ENCODE measurements around the gene DNASE1L2.

Gene DNASE1L2

DNA sequence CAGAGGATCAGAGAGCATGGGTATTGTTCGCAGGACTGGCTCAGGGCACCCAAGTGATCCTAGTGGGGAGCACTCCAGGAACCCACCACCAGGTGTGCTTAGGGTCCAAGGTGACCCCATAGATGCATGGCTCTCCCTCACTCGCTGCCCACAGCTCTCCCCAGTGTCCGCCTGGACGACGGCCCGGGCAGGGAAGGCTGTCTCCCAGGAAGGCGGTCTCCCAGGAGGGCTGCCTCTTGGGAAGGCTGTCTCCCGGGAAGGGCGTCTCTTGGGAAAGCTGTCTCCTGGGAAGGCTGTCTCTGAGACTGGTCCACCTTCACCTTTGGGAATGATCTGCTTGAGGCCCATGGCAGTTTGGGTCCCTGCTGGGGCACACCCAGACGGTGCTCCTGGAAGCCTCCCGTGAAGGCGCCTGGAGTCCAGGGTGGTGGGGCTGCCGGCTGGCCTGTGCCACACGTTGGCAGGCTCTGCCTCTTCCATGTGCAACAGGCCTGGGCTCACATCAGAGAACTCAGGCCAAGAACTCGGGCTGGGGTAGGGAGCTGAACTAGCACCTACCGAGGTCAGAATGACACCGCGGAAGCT, 10.1 kb downstream of the DNASE1L2 start:
- Histone ChIP-seq H2BK120ac (ENCODE audit: low read depth, low read length) (no peak overlapping the region), H3K18ac (ENCODE audit: low read length) (no peak overlapping the region), H3K27ac (ENCODE audit: low read depth, low read length) (no peak overlapping the region), H3K36me3 (ENCODE audit: control insufficient read depth, insufficient read depth, low read length) (peaks cover 6% of the 10 kb centered on the region), H4K8ac (ENCODE audit: low read depth, low read length) (no peak overlapping the region), H3K4ac (ENCODE audit: low read depth, low read length) (no peak overlapping the region), H2BK5ac (ENCODE audit: low read length) (no peak overlapping the region), H3K23ac (ENCODE audit: low read length) (no peak overlapping the region), H3K4me1 (ENCODE audit: control insufficient read depth, low read depth, low read length) (no peaks in the 10 kb centered on the region), H3K79me1 (ENCODE audit: low read length) (peaks cover 6% of the 10 kb centered on the region), H2AK5ac (ENCODE audit: low read length) (no peak overlapping the region), H3K9ac (ENCODE audit: low read length) (no peak overlapping the region), H3K79me2 (ENCODE audit: control insufficient read depth, insufficient read depth, low read length) (peaks cover 8% of the 10 kb centered on the region), H3K4me3 (ENCODE audit: low read length) (no peak overlapping the region), H4K5ac (ENCODE audit: low read length) (no peak overlapping the region), H3K4me2 (ENCODE audit: low read length) (no peak overlapping the region), H3K56ac (ENCODE audit: low read length) (no peak overlapping the region), H2BK15ac (replicated peaks; ENCODE audit: low read depth) (no peak overlapping the region), H3K27me3 (ENCODE audit: insufficient read depth, low read length, poor library complexity) (no peaks in the 10 kb centered on the region)
- DNase-seq: no peak
- no CpG with 5 or more reads among the region's 18 CpGs for WGBS (ENCODE audit: extremely low coverage, insufficient coverage, low lambda C conversion rate)

DNA sequence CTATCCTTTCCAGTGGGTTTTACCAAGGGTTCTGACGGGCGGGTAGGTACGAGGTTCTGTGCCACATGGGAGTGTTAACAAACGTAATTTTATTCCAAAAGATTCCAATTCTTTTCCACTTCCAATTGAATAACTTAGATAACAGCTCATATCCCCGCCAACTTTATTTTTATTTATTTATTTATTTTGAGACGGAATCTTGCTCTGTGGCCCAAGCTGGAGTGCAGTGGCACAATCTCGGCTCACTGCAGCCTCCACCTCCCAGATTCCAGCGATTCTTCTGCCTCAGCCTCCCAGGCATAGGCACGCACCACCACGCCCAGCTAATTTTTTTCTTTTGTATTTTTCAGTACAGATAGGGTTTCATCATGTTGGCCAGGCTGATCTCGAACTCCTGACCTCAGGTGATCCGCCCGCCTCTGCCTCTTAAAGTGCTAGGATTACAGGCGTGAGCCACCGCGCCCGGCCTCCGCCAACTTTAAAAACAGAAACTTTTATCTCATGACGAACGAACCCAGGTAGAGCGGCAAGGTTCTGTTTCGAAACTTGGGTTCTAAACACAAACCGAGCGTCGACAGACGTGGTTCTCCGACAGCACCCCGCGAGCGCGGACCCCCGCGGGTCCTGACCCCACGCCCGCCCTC, 14.5 kb downstream of the DNASE1L2 start:
- no peak overlapping the region for H4K5ac ChIP-seq (ENCODE audit: low read length)
- no peak overlapping the region for H2BK15ac ChIP-seq (replicated peaks; ENCODE audit: low read depth)
- peaks cover 8% of the 10 kb centered on the region for H3K79me2 ChIP-seq (ENCODE audit: control insufficient read depth, insufficient read depth, low read length)
- H3K18ac ChIP-seq (ENCODE audit: low read length): peak overlapping the region; percentile 97
- H4K8ac ChIP-seq (ENCODE audit: low read depth, low read length): peak overlapping the region; percentile 99
- peak overlapping the region; percentile 94 for H3K27ac ChIP-seq (ENCODE audit: low read depth, low read length)
- peak overlapping the region; percentile 78 for H3K56ac ChIP-seq (ENCODE audit: low read length)
- peaks cover 4% of the 10 kb centered on the region for H3K79me1 ChIP-seq (ENCODE audit: low read length)
- peak overlapping the region; percentile 46 for H3K4me2 ChIP-seq (ENCODE audit: low read length)
- H2AK5ac ChIP-seq (ENCODE audit: low read length): no peak overlapping the region
- peak overlapping the region; percentile 92 for H3K4ac ChIP-seq (ENCODE audit: low read depth, low read length)
- H3K9ac ChIP-seq (ENCODE audit: low read length): peak overlapping the region; percentile 65
- no peak overlapping the region for H2BK120ac ChIP-seq (ENCODE audit: low read depth, low read length)
- H3K36me3 ChIP-seq (ENCODE audit: control insufficient read depth, insufficient read depth, low read length): peaks cover 9% of the 10 kb centered on the region
- WGBS (ENCODE audit: extremely low coverage, insufficient coverage, low lambda C conversion rate): no CpG with 5 or more reads among the region's 35 CpGs
- H3K4me1 ChIP-seq (ENCODE audit: control insufficient read depth, low read depth, low read length): no peaks in the 10 kb centered on the region
- no peak overlapping the region for H2BK5ac ChIP-seq (ENCODE audit: low read length)
- H3K4me3 ChIP-seq (ENCODE audit: low read length): peak overlapping the region; percentile 16
- peak; percentile 48 for DNase-seq
- no peak overlapping the region for H3K23ac ChIP-seq (ENCODE audit: low read length)
- H3K27me3 ChIP-seq (ENCODE audit: insufficient read depth, low read length, poor library complexity): no peaks in the 10 kb centered on the region

DNA sequence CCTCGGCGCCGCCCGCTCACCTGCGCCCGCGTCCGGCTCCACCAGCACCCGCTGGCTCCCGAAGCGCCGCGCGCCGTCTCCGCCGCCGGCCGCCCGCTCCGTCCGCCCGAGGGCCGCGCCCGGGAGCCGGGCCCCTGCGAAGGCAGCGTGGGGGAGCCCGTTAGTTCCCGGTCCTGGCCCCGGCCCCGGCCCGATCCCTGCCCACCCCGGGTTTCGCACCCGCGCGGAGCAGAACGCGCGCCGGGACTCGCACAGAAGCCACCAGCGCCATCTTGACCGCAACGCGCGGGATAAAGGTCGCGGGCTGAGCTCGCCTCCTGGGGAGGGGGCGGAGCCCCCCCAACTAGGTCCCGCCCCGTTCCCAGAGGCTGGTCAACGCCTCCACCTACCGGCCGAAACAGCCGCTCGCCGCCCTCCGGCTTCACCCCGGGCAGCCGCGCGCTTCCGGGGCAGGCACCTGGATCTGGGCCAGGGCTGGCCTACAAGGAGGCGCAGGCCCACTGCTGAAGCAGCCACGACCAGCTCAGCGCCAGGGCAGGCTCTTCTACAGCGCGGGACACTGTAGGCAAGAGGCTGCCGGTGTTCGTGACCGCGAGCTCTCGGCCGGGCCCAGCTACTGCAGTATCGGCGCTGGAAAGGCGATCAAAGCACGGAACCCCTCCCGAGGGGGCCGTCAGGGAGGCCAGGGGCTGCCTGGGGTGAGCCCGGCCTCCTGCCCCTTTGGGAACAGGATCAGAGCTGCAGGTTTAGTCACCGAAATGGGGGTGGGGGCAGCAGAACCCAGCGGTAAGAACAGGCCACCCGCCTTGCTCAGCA, 15.3 kb downstream of the DNASE1L2 start, which contains the start of gene ECI1:
Gene ECI1, minus strand, starts transcription at position 292 of the 816 bp plus-strand sequence. Its CDS starts 21 bp downstream, at position 271.
- H3K27me3 ChIP-seq (ENCODE audit: insufficient read depth, low read length, poor library complexity): no peaks in the 10 kb centered on the region
- H3K79me1 ChIP-seq (ENCODE audit: low read length): peaks cover 5% of the 10 kb centered on the region
- H3K36me3 ChIP-seq (ENCODE audit: control insufficient read depth, insufficient read depth, low read length): peaks cover 11% of the 10 kb centered on the region
- H4K8ac ChIP-seq (ENCODE audit: low read depth, low read length): peak within 1 kb of the TSS; percentile 99
- no peak within 1 kb of the TSS for H2BK15ac ChIP-seq (replicated peaks; ENCODE audit: low read depth)
- H3K56ac ChIP-seq (ENCODE audit: low read length): peak within 1 kb of the TSS; percentile 82
- no peak within 1 kb of the TSS for H2BK5ac ChIP-seq (ENCODE audit: low read length)
- H3K18ac ChIP-seq (ENCODE audit: low read length): peak within 1 kb of the TSS; percentile 97
- DNase-seq: peak; percentile 95
- H3K79me2 ChIP-seq (ENCODE audit: control insufficient read depth, insufficient read depth, low read length): peaks cover 8% of the 10 kb centered on the region
- H3K4me2 ChIP-seq (ENCODE audit: low read length): peak within 1 kb of the TSS; percentile 46
- no peak within 1 kb of the TSS for H2BK120ac ChIP-seq (ENCODE audit: low read depth, low read length)
- no CpG with 5 or more reads among the region's 88 CpGs for WGBS (ENCODE audit: extremely low coverage, insufficient coverage, low lambda C conversion rate)
- peak within 1 kb of the TSS; percentile 24 for H3K23ac ChIP-seq (ENCODE audit: low read length)
- no peak within 1 kb of the TSS for H2AK5ac ChIP-seq (ENCODE audit: low read length)
- peak within 1 kb of the TSS; percentile 94 for H3K27ac ChIP-seq (ENCODE audit: low read depth, low read length)
- no peaks in the 10 kb centered on the region for H3K4me1 ChIP-seq (ENCODE audit: control insufficient read depth, low read depth, low read length)
- peak within 1 kb of the TSS; percentile 92 for H3K4ac ChIP-seq (ENCODE audit: low read depth, low read length)
- peak within 1 kb of the TSS; percentile 16 for H3K4me3 ChIP-seq (ENCODE audit: low read length)
- H3K9ac ChIP-seq (ENCODE audit: low read length): peak within 1 kb of the TSS; percentile 65
- H4K5ac ChIP-seq (ENCODE audit: low read length): no peak within 1 kb of the TSS

DNA sequence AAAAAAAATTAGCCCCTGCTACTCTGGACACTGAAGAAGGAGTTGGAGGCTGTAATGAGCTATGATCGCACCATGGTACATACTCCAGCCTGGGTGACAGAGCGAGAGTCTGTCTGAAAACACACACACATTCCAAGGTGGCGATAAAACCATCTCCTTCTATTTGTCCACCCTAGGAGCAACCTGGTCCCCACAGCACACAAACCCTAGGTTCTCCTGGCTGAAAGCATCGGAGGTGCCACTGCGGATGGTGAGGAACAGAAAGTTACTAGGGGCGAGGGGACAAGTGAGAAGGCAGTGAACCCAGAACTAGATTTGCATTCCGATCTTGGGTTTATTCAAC, 16.5 kb downstream of the DNASE1L2 start:
- Histone ChIP-seq H3K18ac (ENCODE audit: low read length) (no peak overlapping the region), H2AK5ac (ENCODE audit: low read length) (no peak overlapping the region), H2BK15ac (replicated peaks; ENCODE audit: low read depth) (no peak overlapping the region), H3K27ac (ENCODE audit: low read depth, low read length) (no peak overlapping the region), H3K4me3 (ENCODE audit: low read length) (no peak overlapping the region), H2BK5ac (ENCODE audit: low read length) (no peak overlapping the region), H3K4me2 (ENCODE audit: low read length) (no peak overlapping the region), H3K9ac (ENCODE audit: low read length) (no peak overlapping the region), H4K8ac (ENCODE audit: low read depth, low read length) (no peak overlapping the region), H3K4me1 (ENCODE audit: control insufficient read depth, low read depth, low read length) (no peaks in the 10 kb centered on the region), H3K4ac (ENCODE audit: low read depth, low read length) (no peak overlapping the region), H3K23ac (ENCODE audit: low read length) (no peak overlapping the region), H4K5ac (ENCODE audit: low read length) (no peak overlapping the region), H3K36me3 (ENCODE audit: control insufficient read depth, insufficient read depth, low read length) (peaks cover 19% of the 10 kb centered on the region), H3K56ac (ENCODE audit: low read length) (peak overlapping the region; percentile 22), H3K27me3 (ENCODE audit: insufficient read depth, low read length, poor library complexity) (no peaks in the 10 kb centered on the region), H2BK120ac (ENCODE audit: low read depth, low read length) (no peak overlapping the region), H3K79me1 (ENCODE audit: low read length) (peaks cover 12% of the 10 kb centered on the region), H3K79me2 (ENCODE audit: control insufficient read depth, insufficient read depth, low read length) (peaks cover 10% of the 10 kb centered on the region)
- WGBS (ENCODE audit: extremely low coverage, insufficient coverage, low lambda C conversion rate): no CpG with 5 or more reads among the region's 7 CpGs
- DNase-seq: peak; percentile 15

DNA sequence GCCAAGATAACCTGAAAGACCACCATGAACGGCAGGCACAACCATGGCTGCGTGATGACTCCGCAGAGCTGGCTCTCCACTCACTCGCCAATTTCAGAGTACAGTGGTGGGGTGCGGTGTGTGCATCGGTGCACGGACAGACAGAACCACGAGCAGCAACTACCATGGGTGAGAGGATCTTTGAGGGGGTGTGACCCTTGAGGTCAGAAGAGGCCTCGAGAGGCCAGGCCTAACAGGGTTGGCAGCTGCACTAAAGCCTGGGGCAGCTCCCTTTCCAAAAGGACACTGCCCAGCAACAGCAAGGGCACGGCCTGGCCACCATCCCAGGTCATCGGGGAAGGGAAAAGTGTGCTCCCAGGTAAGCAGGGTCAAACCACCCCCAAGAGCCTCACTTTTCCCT, 17.0 kb downstream of the DNASE1L2 start:
- H3K79me1 ChIP-seq (ENCODE audit: low read length): peaks cover 12% of the 10 kb centered on the region
- H3K36me3 ChIP-seq (ENCODE audit: control insufficient read depth, insufficient read depth, low read length): peaks cover 19% of the 10 kb centered on the region
- H3K23ac ChIP-seq (ENCODE audit: low read length): no peak overlapping the region
- DNase-seq: no peak
- no peak overlapping the region for H2BK120ac ChIP-seq (ENCODE audit: low read depth, low read length)
- H3K4me2 ChIP-seq (ENCODE audit: low read length): no peak overlapping the region
- no peak overlapping the region for H4K5ac ChIP-seq (ENCODE audit: low read length)
- no peak overlapping the region for H3K27ac ChIP-seq (ENCODE audit: low read depth, low read length)
- no peak overlapping the region for H2BK15ac ChIP-seq (replicated peaks; ENCODE audit: low read depth)
- no peak overlapping the region for H3K56ac ChIP-seq (ENCODE audit: low read length)
- no peak overlapping the region for H2AK5ac ChIP-seq (ENCODE audit: low read length)
- H4K8ac ChIP-seq (ENCODE audit: low read depth, low read length): no peak overlapping the region
- H3K9ac ChIP-seq (ENCODE audit: low read length): no peak overlapping the region
- H3K79me2 ChIP-seq (ENCODE audit: control insufficient read depth, insufficient read depth, low read length): peaks cover 11% of the 10 kb centered on the region
- no CpG with 5 or more reads among the region's 11 CpGs for WGBS (ENCODE audit: extremely low coverage, insufficient coverage, low lambda C conversion rate)
- H3K18ac ChIP-seq (ENCODE audit: low read length): no peak overlapping the region
- H3K4me3 ChIP-seq (ENCODE audit: low read length): no peak overlapping the region
- H2BK5ac ChIP-seq (ENCODE audit: low read length): no peak overlapping the region
- H3K4me1 ChIP-seq (ENCODE audit: control insufficient read depth, low read depth, low read length): no peaks in the 10 kb centered on the region
- no peak overlapping the region for H3K4ac ChIP-seq (ENCODE audit: low read depth, low read length)
- no peaks in the 10 kb centered on the region for H3K27me3 ChIP-seq (ENCODE audit: insufficient read depth, low read length, poor library complexity)
